HG02981 (cell line): ENCODE results near the gene IRX5.

Experiments used
- ATAC-seq: cut with Tn5 transposase; IDR thresholded peaks from one replicate; pipeline ENCODE4 v1.9.1; 2021; ENCODE audit warnings: mild to moderate bottlenecking, moderate library complexity; ENCODE audit not compliant: unreplicated experiment

The IRX5 gene

DNA sequence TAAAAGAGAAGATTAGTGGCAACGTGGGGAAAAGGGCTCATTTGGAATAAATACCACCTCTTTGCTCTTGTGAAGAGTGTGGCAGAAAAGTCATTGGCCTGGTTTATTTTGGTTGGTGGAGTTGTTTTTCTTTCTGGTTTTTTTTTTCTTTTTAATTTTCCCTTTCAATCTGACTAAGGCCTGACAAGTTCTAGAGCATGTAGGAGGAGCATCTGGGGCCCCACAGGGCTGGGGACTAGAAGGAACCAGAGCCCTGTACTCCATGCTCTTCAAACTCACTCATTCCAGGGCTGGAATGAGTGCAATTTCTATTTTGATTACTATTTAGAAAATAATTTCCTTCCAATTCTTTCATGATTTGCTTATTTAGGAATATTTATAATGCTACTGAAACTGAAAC is 13.3 kb downstream of the IRX5 start:
- no peak for ATAC-seq

DNA sequence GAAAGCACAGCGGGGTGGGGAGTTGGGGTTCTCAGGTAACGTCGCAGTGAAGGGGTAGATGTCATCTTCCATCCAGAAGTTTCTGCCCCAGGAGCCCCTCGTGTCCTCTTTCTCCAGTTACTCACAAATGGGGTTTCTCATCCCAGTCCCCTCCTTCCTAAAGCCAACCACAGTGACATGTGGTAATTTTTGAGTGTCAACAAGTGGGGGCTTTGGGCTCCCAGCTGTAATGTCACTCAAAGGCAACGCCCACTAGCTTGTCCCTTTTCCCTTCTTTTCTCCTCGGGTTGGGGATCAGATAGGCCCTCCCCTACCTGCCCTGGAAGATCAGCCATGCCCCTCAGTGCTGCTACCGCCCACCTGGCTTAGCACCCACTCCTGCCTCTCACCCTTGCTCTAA is 14.4 kb downstream of the IRX5 start:
- no peak for ATAC-seq

- ATAC-seq, result no peak
Measured at GRCh38 chr16:54946909-54947308, 16.2 kb downstream of the IRX5 start.

DNA sequence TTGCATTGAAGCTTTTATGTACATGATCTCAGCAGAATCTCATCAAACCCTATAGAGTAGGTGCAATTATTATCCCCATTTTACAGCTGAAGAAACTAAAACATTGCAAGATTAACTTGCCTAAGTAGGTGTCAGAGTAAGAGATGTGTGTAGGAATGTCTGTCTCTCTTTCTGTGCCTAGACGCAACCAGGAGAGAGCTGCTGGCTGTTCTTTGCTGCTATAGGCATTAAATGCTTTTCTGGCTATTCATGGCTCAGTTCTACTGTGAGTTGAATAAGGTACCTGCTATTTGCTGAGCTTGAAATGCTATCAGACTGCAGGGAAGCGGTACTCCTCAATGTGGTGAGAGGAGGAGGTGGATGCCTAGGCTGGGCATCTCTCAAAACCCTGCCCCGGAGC is 17.0 kb downstream of the IRX5 start:
- no peak for ATAC-seq

DNA sequence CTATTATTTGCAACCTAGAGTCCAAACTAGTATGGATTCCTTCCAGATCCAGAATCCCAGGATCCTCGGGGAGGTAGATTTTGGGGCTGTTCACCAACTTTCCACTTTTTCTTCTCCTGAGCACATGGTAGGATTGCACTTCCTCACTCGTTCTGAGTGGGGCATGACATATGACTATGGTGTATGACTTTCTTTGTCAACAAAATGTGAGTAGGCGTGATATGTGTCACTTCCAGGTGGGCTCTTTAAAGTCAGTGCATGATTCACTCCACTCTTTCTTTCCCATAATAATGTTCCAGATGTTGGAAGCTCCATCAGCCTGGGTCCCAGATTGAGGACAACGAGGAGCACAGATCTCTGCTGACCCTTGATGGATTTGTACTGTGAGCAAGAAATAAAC is 21.5 kb downstream of the IRX5 start:
- ATAC-seq, result no peak

DNA sequence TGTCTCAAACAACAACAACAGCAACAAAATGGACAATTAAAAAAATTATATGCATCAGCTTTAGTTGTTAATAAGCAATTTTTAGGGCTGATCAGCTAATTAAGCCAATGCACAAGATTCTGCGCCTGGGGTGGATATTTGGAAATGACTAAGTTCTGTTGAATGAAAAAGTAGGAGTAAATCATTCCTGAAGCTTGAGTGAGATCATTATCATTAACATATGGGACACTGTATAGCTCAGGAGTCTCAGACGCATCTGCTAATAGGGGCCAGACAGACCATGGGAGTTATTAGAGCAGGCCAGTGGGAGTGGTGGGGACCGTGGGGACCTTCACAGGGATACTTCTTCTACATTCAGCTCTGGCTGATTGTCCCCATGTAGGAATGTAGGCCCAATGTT is 22.8 kb downstream of the IRX5 start:
- no peak for ATAC-seq

DNA sequence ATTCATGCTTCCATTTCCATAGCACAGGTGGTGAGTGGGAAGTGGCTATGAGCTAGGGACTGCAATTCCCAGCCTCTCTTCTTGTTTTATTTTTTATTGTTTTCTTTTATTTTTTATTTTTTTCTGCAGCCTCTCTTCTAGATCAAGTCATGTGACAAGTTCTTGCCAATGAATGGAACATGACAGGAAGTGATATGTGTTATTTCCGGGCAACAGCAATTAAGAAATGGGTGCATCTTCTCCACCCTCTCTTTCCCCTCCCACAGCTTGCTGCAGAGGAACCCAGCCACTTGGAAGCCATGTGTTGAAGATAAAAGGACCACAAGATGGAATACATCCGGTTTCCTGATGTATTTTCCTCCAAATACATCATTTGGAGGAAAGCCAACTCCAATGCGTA is 23.6 kb downstream of the IRX5 start:
- ATAC-seq, result no peak

GRCh38 chr16:54955757-54956156 is 25.1 kb downstream of the IRX5 start:
- no peak for ATAC-seq

DNA sequence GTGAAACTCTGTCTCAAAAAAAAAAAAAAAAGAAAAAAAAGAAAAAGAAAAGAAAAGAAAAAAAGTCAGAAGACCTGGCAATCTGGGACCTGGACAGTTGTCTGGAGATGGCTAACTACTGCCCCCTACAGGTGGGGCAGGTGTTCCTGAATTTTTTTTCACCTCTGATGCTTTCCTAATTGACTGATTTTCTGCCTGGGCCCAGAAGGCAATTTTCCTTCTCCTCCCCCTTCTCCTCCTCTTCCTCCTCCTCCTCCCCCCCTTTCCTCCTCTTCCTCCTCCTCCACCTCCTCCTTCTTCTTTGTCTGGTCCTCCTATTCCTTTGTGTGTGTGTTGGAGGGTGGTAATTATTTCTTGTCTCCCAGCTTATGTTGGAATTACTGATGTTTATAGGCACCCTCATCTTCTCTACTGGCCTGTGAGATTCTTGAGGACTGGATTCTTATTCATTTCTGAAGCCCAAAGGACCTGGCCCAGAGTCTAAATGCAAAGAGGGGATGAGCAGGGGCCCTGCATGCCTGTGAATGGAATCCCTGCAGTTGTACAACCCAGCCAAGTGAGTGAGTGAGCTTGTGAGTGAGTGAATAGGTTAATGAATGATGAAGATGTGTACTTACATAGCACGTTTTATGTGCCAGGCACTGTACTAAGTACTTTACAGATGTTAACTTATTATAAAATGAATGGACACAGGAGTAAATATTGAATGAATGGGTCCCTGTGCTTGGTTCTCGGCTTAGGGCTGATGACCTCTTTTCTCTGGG is 26.9 kb downstream of the IRX5 start:
- ATAC-seq, result no peak

DNA sequence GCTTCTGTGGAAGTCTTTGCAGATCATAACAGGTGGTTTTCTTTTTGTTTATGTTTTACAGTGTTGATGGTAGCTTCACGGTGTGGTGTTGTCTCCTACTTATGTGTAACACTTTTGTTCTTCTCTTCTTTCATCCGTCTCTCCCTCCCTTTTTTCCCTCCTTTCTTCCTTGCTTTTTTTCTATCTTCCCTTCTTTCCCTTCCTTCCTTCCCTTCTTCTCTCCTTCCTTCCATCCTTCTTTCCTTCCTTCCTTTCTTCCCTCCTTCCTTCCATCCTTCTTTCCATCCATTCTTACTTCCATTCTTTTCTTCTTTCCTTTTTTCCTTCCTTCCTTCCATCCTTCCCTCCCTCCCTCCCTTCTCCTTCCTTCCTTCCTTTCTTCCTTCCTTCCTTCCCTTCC is 31.4 kb downstream of the IRX5 start:
- ATAC-seq, result no peak

DNA sequence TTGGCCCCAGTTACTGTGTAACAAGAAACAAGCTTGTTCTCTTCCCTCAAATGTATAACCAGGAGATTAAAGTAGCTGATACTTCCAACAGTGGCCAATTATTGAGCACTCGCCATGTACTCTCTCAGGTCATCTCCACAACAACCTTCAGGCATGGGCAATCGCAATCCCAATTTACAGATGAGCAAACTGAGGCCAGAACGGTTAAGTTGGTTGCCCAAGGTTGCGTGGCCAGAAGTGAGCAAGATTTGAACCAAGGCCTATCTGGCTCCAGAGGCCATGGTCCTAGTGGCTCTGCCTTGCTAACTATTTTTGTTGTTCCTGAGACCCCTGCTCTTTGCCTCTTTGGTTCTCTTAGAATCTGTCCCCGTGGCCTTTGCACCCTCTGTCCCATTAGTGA is 33.6 kb downstream of the IRX5 start:
- ATAC-seq, result no peak

- no peak for ATAC-seq
Measured at GRCh38 chr16:54965464-54965863, 34.8 kb downstream of the IRX5 start.

- ATAC-seq, result no peak
Measured at GRCh38 chr16:54968011-54968410, 37.3 kb downstream of the IRX5 start.

- ATAC-seq, result no peak
Measured at GRCh38 chr16:54968784-54969183, 38.1 kb downstream of the IRX5 start.

DNA sequence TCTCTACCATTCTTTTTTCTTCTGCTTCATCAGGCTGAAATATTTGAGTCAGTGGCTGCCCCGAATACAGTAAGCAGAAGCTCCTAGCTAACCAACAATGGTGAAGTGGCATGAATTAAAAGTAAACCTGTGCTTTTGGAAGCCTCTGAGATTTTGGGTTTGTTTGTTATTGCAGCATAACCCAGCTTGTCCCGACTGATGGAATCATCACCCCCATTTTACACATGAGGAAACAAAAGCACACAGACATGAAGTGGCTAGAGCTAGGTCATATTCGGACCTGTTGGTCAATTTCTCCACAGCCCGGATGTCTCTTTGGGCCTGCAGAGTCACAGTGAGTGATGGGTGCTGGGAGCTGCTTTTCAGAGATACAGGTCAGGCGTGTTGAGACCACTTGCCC is 39.4 kb downstream of the IRX5 start:
- ATAC-seq, result no peak

DNA sequence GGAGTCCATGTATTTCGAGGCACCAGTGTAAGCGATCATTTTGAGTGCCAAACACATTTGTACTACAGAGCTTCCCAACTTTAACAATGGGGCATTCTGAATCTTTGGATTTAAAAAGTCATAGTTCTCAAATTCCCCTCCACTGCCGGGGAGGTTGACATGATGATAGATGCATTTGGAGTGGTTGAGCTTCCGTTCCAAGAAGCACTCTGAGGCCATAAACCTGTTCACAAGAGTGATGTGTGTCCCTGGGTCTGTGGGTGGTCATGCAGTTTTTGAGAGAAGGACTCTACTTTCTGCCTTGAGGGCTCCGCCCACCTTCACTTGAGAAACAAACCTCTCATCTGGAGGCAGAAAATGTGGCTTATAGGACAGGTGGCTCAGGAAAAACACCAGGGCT is 43.7 kb downstream of the IRX5 start:
- no peak for ATAC-seq

DNA sequence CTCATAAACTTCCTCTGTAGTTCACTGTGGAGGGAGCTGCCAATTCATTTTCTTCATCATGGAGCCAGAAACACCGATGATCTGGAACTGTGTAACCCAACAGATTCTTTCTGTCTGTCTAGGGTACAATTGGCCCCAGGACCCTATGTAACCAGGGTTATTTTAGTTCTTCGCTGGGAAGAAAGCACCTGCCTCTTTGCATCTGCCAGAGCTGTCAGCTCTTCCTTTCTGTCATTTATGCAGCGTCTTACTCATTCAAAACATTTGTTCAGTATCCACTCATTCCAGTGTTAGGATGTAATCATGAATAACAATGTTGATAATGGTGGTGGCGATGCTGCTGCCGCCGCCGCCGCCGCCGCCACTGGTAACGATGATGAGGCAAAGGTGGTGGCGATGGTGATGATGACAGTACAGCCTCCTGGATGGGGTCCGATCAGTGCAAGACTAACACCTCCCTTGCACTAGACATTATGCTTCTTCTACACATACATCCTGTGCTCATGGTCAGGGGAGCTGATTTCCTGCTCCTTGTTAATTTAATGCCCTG is 46.1 kb downstream of the IRX5 start:
- no peak for ATAC-seq

- ATAC-seq, result no peak
Measured at GRCh38 chr16:54977211-54977610, 46.5 kb downstream of the IRX5 start.

DNA sequence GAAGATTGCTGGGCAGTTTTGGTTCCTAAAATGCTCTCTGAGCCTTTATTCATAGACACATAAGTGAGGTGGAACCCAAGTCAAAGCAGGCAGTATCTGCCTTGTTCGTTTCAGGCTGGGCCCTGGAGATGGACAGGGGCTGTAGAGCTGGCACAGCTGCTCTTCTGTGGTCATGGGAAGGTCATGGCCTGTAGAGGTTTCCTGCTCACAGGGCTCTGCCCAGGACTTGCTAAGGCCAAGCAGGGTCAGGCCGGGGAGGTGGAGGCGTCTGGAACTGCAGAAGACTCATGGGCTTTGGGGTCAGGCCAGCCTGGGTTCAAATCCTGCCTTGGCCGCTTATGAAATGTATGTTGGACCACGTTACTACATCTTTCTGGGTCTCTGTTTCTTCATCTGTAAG is 50.2 kb downstream of the IRX5 start:
- ATAC-seq, result no peak
